ENCODE data around the gene PIK3C2G. TPM values are rescaled to one million over a fixed set of nuclear protein-coding genes. Genes with fewer than 3 reads are reported as not detected.

Gene PIK3C2G
- total RNA-seq, 1 donor from 2014 or later, result not detected

DNA sequence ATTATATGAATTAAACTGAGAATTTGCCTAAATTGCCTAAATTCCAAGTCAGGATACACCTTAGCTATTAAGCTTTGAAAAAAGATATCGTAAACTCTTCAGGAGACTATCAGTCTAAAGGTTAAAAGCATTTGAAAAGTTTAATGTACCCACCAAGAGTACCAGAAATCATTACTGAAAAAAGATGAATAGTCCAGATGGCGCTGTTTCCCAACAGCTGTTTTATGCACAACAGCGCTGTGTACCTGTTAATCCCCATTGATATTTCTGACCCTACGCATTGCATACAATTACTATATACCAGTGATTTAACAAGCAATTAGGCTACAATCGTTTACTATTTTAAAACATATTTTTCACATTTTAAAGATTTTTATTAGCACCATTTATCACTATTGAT is 291.5 kb downstream of the PIK3C2G start:
- H3K9ac ChIP-seq, result no peak overlapping the region
- H3K4me2 ChIP-seq, result no peak overlapping the region
- H3F3A ChIP-seq (ENCODE audit: low read depth), result no peaks in the 10 kb centered on the region
- H3K79me2 ChIP-seq (ENCODE audit: low read depth), result no peaks in the 10 kb centered on the region
- H4K20me1 ChIP-seq (ENCODE audit: low read depth), result no peaks in the 10 kb centered on the region
- peak; percentile 10 for DNase-seq (ENCODE audit: low spot score)
- Mint-ChIP-seq H3K27me3 (ENCODE audit: insufficient read depth, low read depth) (no peaks in the 10 kb centered on the region), H3K4me3 (no peak overlapping the region), H3K9me3 (no peaks in the 10 kb centered on the region), H3K27ac (no peak overlapping the region), H3K4me1 (no peaks in the 10 kb centered on the region), H3K36me3 (no peaks in the 10 kb centered on the region)
- no peaks in the 10 kb centered on the region for H3K4me1 ChIP-seq
- H3K4me3 ChIP-seq, result no peak overlapping the region
- H3K27me3 ChIP-seq, result no peaks in the 10 kb centered on the region
- no peaks in the 10 kb centered on the region for H3K36me3 ChIP-seq
- no peak overlapping the region for H2AFZ ChIP-seq (replicated peaks)
- H3K9me3 ChIP-seq (ENCODE audit: low read depth), result no peaks in the 10 kb centered on the region
- TF ChIP-seq EZH2phosphoT487 (IDR thresholded peaks at IDR 0.05), result no peak
- TF ChIP-seq, protein P1, sequence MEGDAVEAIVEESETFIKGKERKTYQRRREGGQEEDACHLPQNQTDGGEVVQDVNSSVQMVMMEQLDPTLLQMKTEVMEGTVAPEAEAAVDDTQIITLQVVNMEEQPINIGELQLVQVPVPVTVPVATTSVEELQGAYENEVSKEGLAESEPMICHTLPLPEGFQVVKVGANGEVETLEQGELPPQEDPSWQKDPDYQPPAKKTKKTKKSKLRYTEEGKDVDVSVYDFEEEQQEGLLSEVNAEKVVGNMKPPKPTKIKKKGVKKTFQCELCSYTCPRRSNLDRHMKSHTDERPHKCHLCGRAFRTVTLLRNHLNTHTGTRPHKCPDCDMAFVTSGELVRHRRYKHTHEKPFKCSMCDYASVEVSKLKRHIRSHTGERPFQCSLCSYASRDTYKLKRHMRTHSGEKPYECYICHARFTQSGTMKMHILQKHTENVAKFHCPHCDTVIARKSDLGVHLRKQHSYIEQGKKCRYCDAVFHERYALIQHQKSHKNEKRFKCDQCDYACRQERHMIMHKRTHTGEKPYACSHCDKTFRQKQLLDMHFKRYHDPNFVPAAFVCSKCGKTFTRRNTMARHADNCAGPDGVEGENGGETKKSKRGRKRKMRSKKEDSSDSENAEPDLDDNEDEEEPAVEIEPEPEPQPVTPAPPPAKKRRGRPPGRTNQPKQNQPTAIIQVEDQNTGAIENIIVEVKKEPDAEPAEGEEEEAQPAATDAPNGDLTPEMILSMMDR (IDR thresholded peaks at IDR 0.05), result peak; percentile 41
- no peak for TF ChIP-seq EZH2 (IDR thresholded peaks at IDR 0.05)
- no peak overlapping the region for H3K27ac ChIP-seq

DNA sequence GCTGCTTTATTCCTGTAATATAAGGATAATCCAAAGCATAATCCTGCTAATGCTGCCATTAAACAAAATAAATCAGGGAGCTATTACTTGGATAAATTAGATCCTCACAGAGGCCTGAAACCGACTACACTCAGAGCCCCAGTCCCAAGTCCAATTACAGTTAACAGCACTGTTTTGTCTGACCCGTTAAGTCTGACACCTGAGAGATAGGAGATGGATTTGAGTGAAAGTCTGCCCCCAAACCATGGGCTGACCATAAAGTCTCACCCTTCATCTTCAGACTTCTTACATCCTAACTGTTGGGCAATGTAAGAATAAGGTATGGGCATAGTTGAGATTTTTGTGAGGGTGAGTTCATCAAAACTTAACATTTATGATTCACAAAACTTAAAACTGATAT is 294.8 kb downstream of the PIK3C2G start:
- no peaks in the 10 kb centered on the region for H3K36me3 Mint-ChIP-seq
- H3K9me3 Mint-ChIP-seq, result no peaks in the 10 kb centered on the region
- no peaks in the 10 kb centered on the region for H3K4me1 ChIP-seq
- no peaks in the 10 kb centered on the region for H3K36me3 ChIP-seq
- DNase-seq (ENCODE audit: low spot score), result no peak
- no peak overlapping the region for H3K4me3 Mint-ChIP-seq
- H3K9ac ChIP-seq, result no peak overlapping the region
- no peaks in the 10 kb centered on the region for H3K79me2 ChIP-seq (ENCODE audit: low read depth)
- no peaks in the 10 kb centered on the region for H3F3A ChIP-seq (ENCODE audit: low read depth)
- no peak overlapping the region for H2AFZ ChIP-seq (replicated peaks)
- H3K27me3 ChIP-seq, result no peaks in the 10 kb centered on the region
- no peak overlapping the region for H3K27ac Mint-ChIP-seq
- no peaks in the 10 kb centered on the region for H4K20me1 ChIP-seq (ENCODE audit: low read depth)
- H3K27me3 Mint-ChIP-seq (ENCODE audit: insufficient read depth, low read depth), result no peaks in the 10 kb centered on the region
- H3K9me3 ChIP-seq (ENCODE audit: low read depth), result no peaks in the 10 kb centered on the region
- H3K27ac ChIP-seq, result no peak overlapping the region
- no peak overlapping the region for H3K4me2 ChIP-seq
- H3K4me3 ChIP-seq, result no peak overlapping the region
- H3K4me1 Mint-ChIP-seq, result no peaks in the 10 kb centered on the region
- TF ChIP-seq EZH2 (IDR thresholded peaks at IDR 0.05), result no peak
- TF ChIP-seq, protein P1 (IDR thresholded peaks at IDR 0.05), result no peak
- no peak for TF ChIP-seq EZH2phosphoT487 (IDR thresholded peaks at IDR 0.05)

- Histone ChIP-seq H3F3A (ENCODE audit: low read depth) (no peaks in the 10 kb centered on the region), H3K36me3 (no peaks in the 10 kb centered on the region), H3K9me3 (ENCODE audit: low read depth) (no peaks in the 10 kb centered on the region), H4K20me1 (ENCODE audit: low read depth) (no peaks in the 10 kb centered on the region), H3K27ac (no peak overlapping the region), H3K79me2 (ENCODE audit: low read depth) (no peaks in the 10 kb centered on the region), H3K27me3 (no peaks in the 10 kb centered on the region), H2AFZ (replicated peaks) (no peak overlapping the region), H3K4me1 (peaks cover 4% of the 10 kb centered on the region), H3K9ac (no peak overlapping the region), H3K4me3 (no peak overlapping the region), H3K4me2 (no peak overlapping the region)
- H3K4me3 Mint-ChIP-seq, result no peak overlapping the region
- no peak for DNase-seq (ENCODE audit: low spot score)
- H3K9me3 Mint-ChIP-seq, result no peaks in the 10 kb centered on the region
- H3K36me3 Mint-ChIP-seq, result no peaks in the 10 kb centered on the region
- H3K27me3 Mint-ChIP-seq (ENCODE audit: insufficient read depth, low read depth), result no peaks in the 10 kb centered on the region
- H3K4me1 Mint-ChIP-seq, result peaks cover 4% of the 10 kb centered on the region
- TF ChIP-seq EZH2 (IDR thresholded peaks at IDR 0.05) (no peak), EZH2phosphoT487 (IDR thresholded peaks at IDR 0.05) (no peak)
- TF ChIP-seq, protein P1 (IDR thresholded peaks at IDR 0.05), result no peak
- H3K27ac Mint-ChIP-seq, result no peak overlapping the region
Measured at GRCh38 chr12:18559242-18559641, 297.9 kb downstream of the PIK3C2G start.
